Neuronal stem cell (in vitro differentiated cells): ENCODE measurements around the gene LZTS3.

Source experiments
- DNase-seq: peaks from one replicate; pipeline ENCODE4 v3.0.0-alpha.2; 2013; ENCODE audit warnings: low spot score
- H2AFZ ChIP-seq: one replicate; pipeline ENCODE4 v1.6.1; 2013; ENCODE audit warnings: mild to moderate bottlenecking, low read length, inconsistent platforms
- H2AK5ac ChIP-seq: 2 replicates; pipeline ENCODE4 v1.6.1; 2013; ENCODE audit warnings: low read depth, mild to moderate bottlenecking, inconsistent platforms, low read length, moderate library complexity, mixed read lengths
- H2BK120ac ChIP-seq: 2 replicates; pipeline ENCODE4 v1.6.1; 2013; ENCODE audit warnings: low read depth, mild to moderate bottlenecking, inconsistent platforms, low read length, moderate library complexity, mixed read lengths
- H2BK12ac ChIP-seq: one replicate; pipeline ENCODE4 v1.6.1; 2013; ENCODE audit warnings: low read length, inconsistent platforms
- H2BK15ac ChIP-seq: 2 replicates; pipeline ENCODE4 v1.6.1; 2013; ENCODE audit warnings: mild to moderate bottlenecking, low read length, inconsistent platforms, mixed read lengths
- H2BK5ac ChIP-seq: one replicate; pipeline ENCODE4 v1.6.1; 2013; ENCODE audit warnings: inconsistent platforms, mild to moderate bottlenecking, low read length, moderate library complexity
- H3K14ac ChIP-seq: one replicate; pipeline ENCODE4 v1.6.1; 2013; ENCODE audit warnings: low read length, inconsistent platforms
- H3K18ac ChIP-seq: 2 replicates; pipeline ENCODE4 v1.6.1; 2013; ENCODE audit warnings: low read length, inconsistent platforms
- H3K23ac ChIP-seq: 2 replicates; pipeline ENCODE4 v1.6.1; 2013; ENCODE audit warnings: low read depth, mild to moderate bottlenecking, mixed read lengths, low read length, inconsistent platforms; ENCODE audit not compliant: poor library complexity
- H3K27ac ChIP-seq: replicated peaks from 3 replicates; pipeline ENCODE4 v1.5.1; 2013; ENCODE audit warnings: low read length, inconsistent platforms
- H3K27me3 ChIP-seq, 3 experiments: 2 replicates each; pipeline ENCODE4 v1.6.1; 2013; ENCODE audit warnings: low read length in 3 of 3, mild to moderate bottlenecking in 2 of 3, inconsistent platforms in 1 of 3, low read depth in 1 of 3, mixed read lengths in 1 of 3, moderate library complexity in 1 of 3; ENCODE audit not compliant: control insufficient read depth in 3 of 3, insufficient read depth in 3 of 3
- H3K36me3 ChIP-seq, 2 donors: replicated peaks in 1 of 2; 2 replicates each; pipeline ENCODE4 v1.6.1; 2013; ENCODE audit warnings: low read length in 2 of 2; ENCODE audit not compliant: control insufficient read depth in 2 of 2, insufficient read depth in 2 of 2
- H3K4ac ChIP-seq: 2 replicates; pipeline ENCODE4 v1.6.1; 2013; ENCODE audit warnings: inconsistent platforms, mild to moderate bottlenecking, low read length, moderate library complexity
- H3K4me1 ChIP-seq, 2 donors: 1 replicate in 1 of 2; 2 replicates in 1 of 2; pipeline ENCODE4 v1.6.1; 2013; ENCODE audit warnings: low read length in 2 of 2, low read depth in 1 of 2; ENCODE audit not compliant: control insufficient read depth in 2 of 2, insufficient read depth in 1 of 2
- H3K4me2 ChIP-seq: one replicate; pipeline ENCODE4 v1.6.1; 2013; ENCODE audit warnings: mild to moderate bottlenecking, low read length, inconsistent platforms; ENCODE audit not compliant: insufficient read depth, poor library complexity, severe bottlenecking
- H3K4me3 ChIP-seq, 2 donors: 2 replicates each; pipeline ENCODE4 v1.5.1; 2013; ENCODE audit warnings: low read length in 2 of 2, mild to moderate bottlenecking in 2 of 2, inconsistent platforms in 1 of 2, moderate library complexity in 1 of 2
- H3K79me1 ChIP-seq: one replicate; pipeline ENCODE4 v1.6.1; 2013; ENCODE audit warnings: low read depth, mild to moderate bottlenecking, inconsistent platforms, low read length, moderate library complexity
- H3K9ac ChIP-seq: one replicate; pipeline ENCODE4 v1.6.1; 2013; ENCODE audit warnings: mild to moderate bottlenecking, low read depth, low read length, inconsistent platforms; ENCODE audit not compliant: poor library complexity
- H3K9me3 ChIP-seq, 2 donors: replicated peaks in 1 of 2; 2 replicates each; pipeline versions ENCODE3 to v1.6.1; 2013; ENCODE audit warnings: low read length in 2 of 2, mild to moderate bottlenecking in 2 of 2, inconsistent platforms in 1 of 2, low read depth in 1 of 2, mixed read lengths in 1 of 2, moderate library complexity in 1 of 2; ENCODE audit not compliant: control insufficient read depth in 2 of 2, insufficient read depth in 1 of 2
- H4K8ac ChIP-seq: one replicate; pipeline ENCODE4 v1.6.1; 2013; ENCODE audit warnings: low read depth, mild to moderate bottlenecking, inconsistent platforms, low read length, moderate library complexity
- H4K91ac ChIP-seq: one replicate; pipeline ENCODE4 v1.6.1; 2013; ENCODE audit warnings: low read length, low read depth, mild to moderate bottlenecking, inconsistent platforms; ENCODE audit not compliant: poor library complexity
- WGBS, 2 donors: extraction: QIAGEN DNeasy Blood & Tissue Kit; methylation state at CpG; one replicate each; pipeline ENCODE4 v1.1.7; 2013; ENCODE audit warnings: missing lambda C conversion rate in 2 of 2, mixed read lengths in 1 of 2; ENCODE audit not compliant: insufficient read length in 2 of 2, insufficient replicate concordance in 1 of 2; ENCODE audit errors: extremely low coverage in 2 of 2; 5-methylcytosine and 5-hydroxymethylcytosine counted together

LZTS3 gene

DNA sequence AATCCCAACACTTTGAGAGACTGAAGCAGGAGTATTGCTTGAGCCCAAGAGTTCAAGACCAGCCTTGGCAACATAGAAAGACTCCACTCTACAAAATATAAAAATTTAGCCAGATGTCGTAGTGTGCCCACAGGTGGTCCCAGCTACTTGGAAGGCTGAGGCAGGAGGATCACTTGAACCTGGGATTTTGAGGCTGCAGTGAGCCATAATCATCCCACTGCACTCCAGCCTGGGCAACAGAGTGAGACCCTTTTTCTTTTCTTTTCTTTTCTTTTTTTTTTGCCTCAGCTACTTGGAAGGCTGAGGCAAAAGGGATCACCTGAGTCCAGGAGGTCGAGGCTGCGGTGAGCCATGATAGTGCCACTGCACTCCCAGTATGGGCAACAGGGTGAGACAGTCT lies 31.6 kb downstream of the LZTS3 start:
- Histone ChIP-seq H3K4me1 (no peaks in the 10 kb centered on the region), H3K23ac (no peak overlapping the region), H3K27ac (no peak overlapping the region), H3K36me3 (peaks cover 1 to 32% of the 10 kb centered on the region in 2 donors), H2AFZ (no peak overlapping the region), H3K4ac (no peak overlapping the region), H3K79me1 (no peaks in the 10 kb centered on the region), H3K4me2 (no peak overlapping the region), H2AK5ac (no peak overlapping the region), H4K8ac (no peak overlapping the region), H3K9ac (no peak overlapping the region), H2BK5ac (no peak overlapping the region), H3K18ac (no peak overlapping the region), H3K27me3 (no peaks in the 10 kb centered on the region), H2BK120ac (no peak overlapping the region), H2BK12ac (no peak overlapping the region), H4K91ac (no peak overlapping the region), H3K14ac (no peak overlapping the region), H3K4me3 (no peak overlapping the region), H2BK15ac (no peak overlapping the region), H3K9me3 (peaks cover 0 to 11% of the 10 kb centered on the region in 2 donors)
- DNase-seq, result no peak
- WGBS, 2 donors, result no CpG with 5 or more reads among the region's 3 CpGs

- no CpG with 5 or more reads among the region's 2 CpGs for WGBS, 2 donors
- Histone ChIP-seq H3K14ac (no peak overlapping the region), H2BK12ac (no peak overlapping the region), H4K91ac (no peak overlapping the region), H3K23ac (no peak overlapping the region), H2BK5ac (no peak overlapping the region), H3K4me2 (no peak overlapping the region), H3K18ac (no peak overlapping the region), H3K79me1 (no peaks in the 10 kb centered on the region), H3K9me3 (no peaks in the 10 kb centered on the region), H2BK15ac (no peak overlapping the region), H3K36me3 (peaks cover 0 to 16% of the 10 kb centered on the region in 2 donors), H3K4me3 (no peak overlapping the region), H3K27ac (no peak overlapping the region), H2AFZ (no peak overlapping the region), H4K8ac (no peak overlapping the region), H2AK5ac (no peak overlapping the region), H3K9ac (no peak overlapping the region), H3K4ac (no peak overlapping the region), H3K4me1 (no peaks in the 10 kb centered on the region), H3K27me3 (no peaks in the 10 kb centered on the region), H2BK120ac (no peak overlapping the region)
- no peak for DNase-seq
These were observed 35.9 kb downstream of the LZTS3 start for GRCh38 chr20:3137492-3137891.

- H3K79me1 ChIP-seq, result no peaks in the 10 kb centered on the region
- no peaks in the 10 kb centered on the region for H3K4me1 ChIP-seq
- no peak overlapping the region for H4K91ac ChIP-seq
- H3K4me3 ChIP-seq, result no peak overlapping the region
- H3K9me3 ChIP-seq, result no peaks in the 10 kb centered on the region
- no peak overlapping the region for H3K9ac ChIP-seq
- H3K4ac ChIP-seq, result no peak overlapping the region
- H2BK12ac ChIP-seq, result no peak overlapping the region
- no peak overlapping the region for H2BK15ac ChIP-seq
- H2BK120ac ChIP-seq, result no peak overlapping the region
- H3K27me3 ChIP-seq, result no peaks in the 10 kb centered on the region
- peaks cover 0 to 13% of the 10 kb centered on the region in 2 donors for H3K36me3 ChIP-seq
- no peak overlapping the region for H2AFZ ChIP-seq
- no peak overlapping the region for H2BK5ac ChIP-seq
- H2AK5ac ChIP-seq, result no peak overlapping the region
- no CpG with 5 or more reads among the region's 5 CpGs for WGBS, 2 donors
- no peak for DNase-seq
- no peak overlapping the region for H3K4me2 ChIP-seq
- no peak overlapping the region for H3K23ac ChIP-seq
- H3K18ac ChIP-seq, result no peak overlapping the region
- no peak overlapping the region for H3K14ac ChIP-seq
- no peak overlapping the region for H4K8ac ChIP-seq
- H3K27ac ChIP-seq, result no peak overlapping the region
These were observed 37.8 kb downstream of the LZTS3 start for GRCh38 chr20:3135507-3136070.

- Histone ChIP-seq H3K4me2 (no peak overlapping the region), H3K4me1 (no peaks in the 10 kb centered on the region), H3K14ac (no peak overlapping the region), H4K8ac (no peak overlapping the region), H3K4ac (no peak overlapping the region), H3K27me3 (no peaks in the 10 kb centered on the region), H2BK15ac (no peak overlapping the region), H2BK120ac (no peak overlapping the region), H4K91ac (no peak overlapping the region), H3K9me3 (no peaks in the 10 kb centered on the region), H2AFZ (no peak overlapping the region), H2BK12ac (no peak overlapping the region), H3K9ac (no peak overlapping the region), H3K27ac (no peak overlapping the region), H3K4me3 (no peak overlapping the region), H2BK5ac (no peak overlapping the region), H3K18ac (no peak overlapping the region), H2AK5ac (no peak overlapping the region), H3K23ac (no peak overlapping the region), H3K79me1 (no peaks in the 10 kb centered on the region), H3K36me3 (peaks cover 0 to 13% of the 10 kb centered on the region in 2 donors)
- WGBS, 2 donors, result no CpG with 5 or more reads among the region's 3 CpGs
- DNase-seq, result no peak
These were observed 39.2 kb downstream of the LZTS3 start for GRCh38 chr20:3134151-3134550.
